ENCODE results near the gene MYOM1.
A peak's percentile ranks its signal among the peaks of the same experiment; 100 is the strongest.
"Not testable (repeated sequence)": the region's sequence is repeated elsewhere in the genome, so short reads cannot be mapped to it uniquely, and the experiment has no call there.

Gene MYOM1

DNA sequence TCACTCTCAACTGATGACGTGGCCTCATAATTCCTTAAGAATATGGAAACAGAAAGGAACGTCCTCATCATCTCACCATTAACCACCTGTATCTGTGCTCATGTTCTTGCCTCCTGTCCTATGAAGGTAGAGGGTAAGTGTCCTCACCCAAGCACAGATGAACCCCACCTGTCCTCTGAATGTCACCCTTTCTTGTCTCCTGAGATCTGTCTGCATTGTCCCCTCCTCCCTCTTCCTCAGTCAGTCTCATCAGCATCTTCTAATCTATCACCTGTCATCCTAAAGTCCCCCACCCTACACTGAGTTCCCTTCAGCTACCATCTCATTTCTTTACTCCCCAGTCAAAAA is 167.4 kb downstream of the MYOM1 start:
- no peak for DNase-seq

GRCh38 chr18:3051718-3052410 is 167.9 kb downstream of the MYOM1 start:
- no peak for DNase-seq

GRCh38 chr18:3049897-3050454 is 169.8 kb downstream of the MYOM1 start:
- not testable (repeated sequence) for DNase-seq

- no peak for DNase-seq
These were observed 170.9 kb downstream of the MYOM1 start for GRCh38 chr18:3048820-3049349.

- no peak for DNase-seq
These were observed 171.6 kb downstream of the MYOM1 start for GRCh38 chr18:3048121-3048520.

- no peak for DNase-seq
These were observed 173.5 kb downstream of the MYOM1 start for GRCh38 chr18:3046216-3046808.

GRCh38 chr18:3044931-3045698 is 174.7 kb downstream of the MYOM1 start:
- DNase-seq, result peak; percentile 63

- no peak for DNase-seq
These were observed 177.4 kb downstream of the MYOM1 start for GRCh38 chr18:3042379-3042778.

- no peak for DNase-seq
These were observed 177.9 kb downstream of the MYOM1 start for GRCh38 chr18:3041843-3042242.

- no peak for DNase-seq
These were observed 178.9 kb downstream of the MYOM1 start for GRCh38 chr18:3040881-3041280.

GRCh38 chr18:3040173-3040572 is 179.6 kb downstream of the MYOM1 start:
- DNase-seq, result no peak

DNA sequence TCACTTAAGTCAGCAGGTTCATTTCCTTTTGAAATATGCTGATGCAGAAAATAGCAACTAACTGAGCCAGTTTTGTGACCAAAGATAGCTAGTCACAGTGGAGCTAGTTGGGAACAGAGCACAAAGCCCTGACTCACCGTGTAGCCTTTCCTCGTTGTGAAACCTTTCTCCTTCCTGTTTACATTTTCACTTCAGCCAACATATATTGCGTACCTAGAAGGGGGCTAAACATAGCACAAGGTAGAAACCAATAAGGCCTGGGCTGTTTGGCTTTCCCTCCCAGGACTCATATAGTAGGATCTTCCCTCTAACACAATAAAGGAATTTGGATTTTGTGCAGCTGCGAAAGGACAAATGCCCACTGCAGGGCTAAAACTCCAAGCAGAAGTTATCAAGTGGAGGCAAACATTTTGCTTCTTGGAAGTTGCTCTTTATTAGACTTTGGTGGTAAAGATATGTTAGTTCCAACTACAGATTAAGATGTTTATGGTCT is 182.3 kb downstream of the MYOM1 start:
- DNase-seq, result no peak

DNA sequence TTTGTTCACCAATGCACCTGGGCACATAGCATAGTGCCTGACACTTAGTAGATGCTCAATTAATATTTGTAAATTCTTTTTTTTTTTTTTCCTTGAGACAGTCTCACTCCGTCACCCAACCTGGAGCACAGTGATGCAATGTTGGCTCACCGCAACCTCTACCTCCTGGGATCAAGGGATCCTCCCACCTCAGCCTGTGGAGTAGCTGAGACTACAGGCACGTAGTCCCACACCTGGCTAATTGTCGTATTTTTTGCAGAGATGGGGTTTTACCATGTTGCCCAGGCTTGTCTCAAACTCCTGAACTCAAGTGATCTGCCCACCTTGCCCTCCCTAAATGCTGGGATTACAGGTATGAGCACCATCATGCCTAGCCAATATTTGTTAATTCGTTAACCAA is 183.7 kb downstream of the MYOM1 start:
- DNase-seq, result no peak

DNA sequence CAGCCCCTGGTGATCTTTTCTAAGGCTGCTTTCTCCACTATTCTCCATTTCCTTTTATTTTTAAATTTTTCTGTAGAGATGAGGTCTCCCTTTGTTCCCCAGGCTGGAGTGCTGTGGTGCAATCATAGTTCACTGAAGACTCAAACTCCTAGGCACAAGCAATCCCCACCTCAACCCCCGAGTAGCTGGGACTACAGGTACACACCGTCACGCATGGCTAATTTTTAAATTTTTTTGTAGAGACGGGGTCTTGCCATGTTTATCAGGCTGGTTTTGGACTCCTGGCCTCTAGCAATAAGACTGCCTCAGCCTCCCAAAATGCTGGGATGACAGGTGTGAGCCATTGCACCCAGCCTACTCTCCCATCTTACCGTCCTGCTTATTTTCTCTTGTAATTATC is 184.1 kb downstream of the MYOM1 start:
- no peak for DNase-seq

- no peak for DNase-seq
These were observed 187.0 kb downstream of the MYOM1 start for GRCh38 chr18:3032721-3033120.

DNA sequence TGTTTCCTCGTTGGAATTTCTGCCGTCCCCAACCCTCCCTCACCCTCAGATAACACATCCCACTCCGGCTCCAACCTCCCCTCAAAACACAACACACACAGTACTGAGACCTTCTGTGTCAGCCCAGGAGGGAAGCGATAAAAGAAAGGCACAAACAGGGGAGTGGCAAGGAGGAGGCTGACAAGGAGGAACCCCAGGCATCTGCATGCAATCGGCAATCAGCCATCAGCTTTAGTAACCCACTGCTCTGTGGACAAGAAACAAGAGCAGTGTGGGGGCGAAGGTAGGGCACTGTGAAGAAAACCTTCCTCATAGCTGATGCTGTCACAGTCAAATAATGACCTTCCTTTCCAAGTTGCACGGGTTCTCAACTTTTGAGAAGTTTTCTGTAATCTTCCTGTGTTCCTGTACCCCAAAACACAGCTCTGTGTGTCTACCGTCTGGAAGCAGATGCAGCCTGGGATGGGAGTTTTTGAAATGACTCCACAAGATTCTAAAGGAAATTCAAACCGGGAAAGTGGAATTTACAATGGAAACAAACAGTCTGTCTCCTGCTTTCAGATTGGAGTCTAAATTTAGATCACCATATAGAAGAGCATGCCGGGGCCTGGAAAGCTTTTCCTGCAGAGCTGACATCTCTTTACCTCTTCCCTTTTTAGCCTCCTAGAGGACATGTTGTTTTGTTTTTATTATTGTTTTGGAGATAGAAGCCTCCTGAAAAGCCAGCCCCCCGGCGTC is 190.4 kb downstream of the MYOM1 start:
- no peak for DNase-seq

GRCh38 chr18:3028115-3028514 is 191.7 kb downstream of the MYOM1 start:
- not testable (repeated sequence) for DNase-seq

DNA sequence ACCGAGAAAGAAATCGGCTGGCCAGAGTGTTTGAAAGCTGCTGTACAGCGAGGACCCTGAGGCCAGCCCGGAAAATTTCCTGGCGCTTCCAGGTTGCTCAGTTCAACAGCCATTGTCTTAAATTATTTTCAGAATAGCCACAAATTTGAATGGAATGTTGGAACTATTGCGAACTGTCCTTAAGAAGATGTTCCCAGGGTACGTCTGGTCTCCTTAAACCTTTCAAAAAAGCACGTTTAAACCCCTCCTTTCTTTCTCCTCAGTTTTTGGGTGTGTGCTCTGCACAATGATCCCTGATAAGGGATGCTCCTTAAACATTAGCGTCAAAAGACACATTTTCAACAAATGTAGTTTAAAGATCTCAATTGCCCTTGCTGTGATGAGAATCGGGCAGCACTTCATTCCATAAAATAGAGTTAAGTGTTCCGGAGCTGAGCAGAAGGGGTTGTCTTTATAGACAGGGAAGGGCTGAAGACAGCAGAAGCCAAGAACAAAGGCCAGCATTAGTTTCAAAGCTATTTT is 192.3 kb downstream of the MYOM1 start:
- DNase-seq, result no peak

DNA sequence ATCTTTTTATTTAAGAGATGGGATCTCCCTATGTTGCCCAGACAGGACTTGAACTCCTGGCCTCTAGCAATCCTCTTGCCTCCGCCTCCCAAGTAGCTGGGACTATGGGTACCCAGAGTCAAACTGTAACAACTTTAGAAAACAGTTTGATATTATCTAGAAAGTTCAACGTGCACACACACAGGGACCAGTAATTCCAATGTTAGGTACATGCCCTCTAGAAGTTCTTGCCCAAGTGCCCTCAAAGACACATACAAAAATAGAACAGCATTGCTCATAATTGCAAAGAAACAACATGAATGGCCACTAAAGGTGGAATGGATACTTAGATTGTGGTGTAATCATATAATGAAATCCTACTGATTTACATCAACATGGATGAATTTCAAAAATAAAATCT is 194.2 kb downstream of the MYOM1 start:
- DNase-seq, result no peak

- DNase-seq, result not testable (repeated sequence)
These were observed 196.2 kb downstream of the MYOM1 start for GRCh38 chr18:3023603-3024002.

All from KG1 (cell line).